ENCODE results near the gene UNKL.

UNKL gene

DNA sequence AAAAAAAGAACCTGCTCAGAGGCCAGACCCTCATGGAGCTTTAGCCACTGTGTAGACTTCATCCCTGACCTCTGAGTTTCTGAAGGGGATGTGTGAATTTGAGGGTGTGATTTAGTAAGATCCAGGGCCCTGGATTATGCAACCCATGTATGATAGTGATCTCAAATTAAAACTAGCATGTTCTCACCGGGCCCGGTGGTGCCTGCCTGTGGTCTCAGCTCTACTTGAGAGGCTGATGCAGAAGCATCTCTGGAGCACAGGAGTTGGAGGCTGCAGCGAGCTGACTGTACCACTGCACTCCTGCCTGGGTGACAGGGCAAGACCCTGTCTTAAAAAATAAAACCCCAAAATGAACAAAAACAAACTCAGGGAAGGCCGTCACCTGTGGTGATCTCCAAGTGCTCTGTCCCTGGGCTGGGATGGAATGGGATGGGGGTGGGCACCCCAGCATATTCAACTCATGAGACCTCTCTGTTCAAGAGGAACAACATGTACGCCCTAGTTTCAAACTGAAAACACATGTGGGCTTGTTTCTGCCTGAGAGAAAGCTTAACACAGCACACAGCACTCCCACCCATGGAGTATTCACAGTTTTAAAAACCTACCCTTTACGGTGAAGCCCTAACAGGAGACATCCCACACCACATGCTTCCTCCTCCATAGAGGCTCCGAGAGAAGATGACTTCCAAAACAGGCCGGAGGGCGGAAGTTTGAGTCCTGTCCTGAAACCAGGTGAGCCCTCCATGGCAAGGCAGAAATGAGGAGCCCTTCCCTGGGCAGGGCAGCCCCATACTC lies 32.7 kb downstream of the UNKL start:
- no peak for DNase-seq
- in situ Hi-C loops (cut with MboI; ENCODE audit: low pct_unique_long_range_greater_than_20kb, low sequenced_read_pairs), result no loop called here

GRCh38 chr16:1380195-1380594 lies 34.3 kb downstream of the UNKL start:
- no peak for DNase-seq
- in situ Hi-C loops (cut with MboI; ENCODE audit: low pct_unique_long_range_greater_than_20kb, low sequenced_read_pairs), result no loop called here

- in situ Hi-C loops (cut with MboI; ENCODE audit: low pct_unique_long_range_greater_than_20kb, low sequenced_read_pairs), result no loop called here
- DNase-seq, result peak; percentile 47
These were observed 35.0 kb downstream of the UNKL start for GRCh38 chr16:1379304-1380076.

DNA sequence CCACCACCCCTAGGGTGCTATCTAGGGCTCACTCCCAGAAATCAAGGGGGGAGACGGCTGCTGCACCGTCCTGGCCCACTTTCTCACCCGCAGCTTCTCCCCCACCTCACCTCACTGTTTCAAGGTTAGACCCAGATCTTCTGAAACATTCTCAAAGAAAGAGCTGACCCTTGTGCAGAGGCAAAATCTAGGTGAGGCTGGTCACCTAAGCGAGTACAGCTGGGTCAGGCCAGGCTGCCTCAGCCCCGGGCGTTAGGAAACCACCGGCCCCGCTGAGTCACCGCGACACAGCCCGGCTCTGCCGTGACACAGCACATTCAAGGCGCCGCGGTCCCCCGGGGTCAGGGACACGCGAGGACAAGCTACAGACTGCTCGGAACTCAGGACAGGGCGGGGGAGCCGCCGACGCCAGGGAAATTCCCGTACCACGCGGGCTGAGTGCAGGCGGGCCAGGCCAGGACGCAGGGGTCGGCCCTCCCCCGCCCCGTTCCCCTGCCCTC lies 35.6 kb downstream of the UNKL start:
- in situ Hi-C loops (cut with MboI; ENCODE audit: low pct_unique_long_range_greater_than_20kb, low sequenced_read_pairs), result no loop called here
- DNase-seq, result peak; percentile 41

GRCh38 chr16:1378087-1378803 lies 36.3 kb downstream of the UNKL start:
- DNase-seq, result no peak
- in situ Hi-C loops (cut with MboI; ENCODE audit: low pct_unique_long_range_greater_than_20kb, low sequenced_read_pairs), result no loop called here

GRCh38 chr16:1377406-1378010 lies 37.0 kb downstream of the UNKL start:
- DNase-seq, result no peak
- in situ Hi-C loops (cut with MboI; ENCODE audit: low pct_unique_long_range_greater_than_20kb, low sequenced_read_pairs), result no loop called here

DNA sequence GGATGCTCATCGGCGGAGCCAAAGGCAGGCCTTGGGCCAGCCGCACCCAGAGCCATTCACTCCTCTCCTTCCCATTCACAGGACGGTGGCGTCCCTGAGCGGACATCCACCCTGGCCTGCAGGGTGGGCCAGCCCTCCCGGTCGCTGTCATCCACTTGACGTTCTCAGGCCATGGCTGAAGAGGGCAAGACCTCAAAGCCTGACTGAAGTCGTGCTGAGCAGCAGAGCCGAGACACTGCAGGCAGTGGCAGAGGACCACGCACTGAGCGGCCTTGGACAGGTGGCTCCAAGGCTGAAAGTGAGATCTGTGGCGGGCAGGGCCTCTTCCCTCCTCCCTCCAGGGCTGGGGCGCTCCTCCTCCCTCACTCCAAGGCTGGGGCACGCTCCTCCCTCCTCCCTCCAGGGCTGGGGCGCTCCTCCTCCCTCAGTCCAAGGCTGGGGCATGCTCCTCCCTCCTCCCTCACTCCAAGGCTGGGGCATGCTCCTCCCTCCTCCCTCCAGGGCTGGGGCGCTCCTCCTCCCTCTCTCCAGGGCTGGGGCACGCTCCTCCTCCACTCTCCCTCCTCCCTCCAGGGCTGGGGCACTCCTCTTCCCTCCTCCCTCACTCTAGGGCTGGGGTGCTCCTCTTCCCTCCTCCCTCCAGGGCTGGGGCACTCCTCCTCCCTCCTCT lies 38.6 kb downstream of the UNKL start:
- DNase-seq, result no peak
- in situ Hi-C loops (cut with MboI; ENCODE audit: low pct_unique_long_range_greater_than_20kb, low sequenced_read_pairs), result no loop called here

- DNase-seq, result no peak
- in situ Hi-C loops (cut with MboI; ENCODE audit: low pct_unique_long_range_greater_than_20kb, low sequenced_read_pairs), result no loop called here
These were observed 39.2 kb downstream of the UNKL start for GRCh38 chr16:1375298-1375640.

GRCh38 chr16:1374418-1375297 lies 39.8 kb downstream of the UNKL start:
- no peak for DNase-seq
- in situ Hi-C loops (cut with MboI; ENCODE audit: low pct_unique_long_range_greater_than_20kb, low sequenced_read_pairs), result no loop called here

- DNase-seq, result no peak
- in situ Hi-C loops (cut with MboI; ENCODE audit: low pct_unique_long_range_greater_than_20kb, low sequenced_read_pairs), result no loop called here
These were observed 42.1 kb downstream of the UNKL start for GRCh38 chr16:1372292-1372950.

DNA sequence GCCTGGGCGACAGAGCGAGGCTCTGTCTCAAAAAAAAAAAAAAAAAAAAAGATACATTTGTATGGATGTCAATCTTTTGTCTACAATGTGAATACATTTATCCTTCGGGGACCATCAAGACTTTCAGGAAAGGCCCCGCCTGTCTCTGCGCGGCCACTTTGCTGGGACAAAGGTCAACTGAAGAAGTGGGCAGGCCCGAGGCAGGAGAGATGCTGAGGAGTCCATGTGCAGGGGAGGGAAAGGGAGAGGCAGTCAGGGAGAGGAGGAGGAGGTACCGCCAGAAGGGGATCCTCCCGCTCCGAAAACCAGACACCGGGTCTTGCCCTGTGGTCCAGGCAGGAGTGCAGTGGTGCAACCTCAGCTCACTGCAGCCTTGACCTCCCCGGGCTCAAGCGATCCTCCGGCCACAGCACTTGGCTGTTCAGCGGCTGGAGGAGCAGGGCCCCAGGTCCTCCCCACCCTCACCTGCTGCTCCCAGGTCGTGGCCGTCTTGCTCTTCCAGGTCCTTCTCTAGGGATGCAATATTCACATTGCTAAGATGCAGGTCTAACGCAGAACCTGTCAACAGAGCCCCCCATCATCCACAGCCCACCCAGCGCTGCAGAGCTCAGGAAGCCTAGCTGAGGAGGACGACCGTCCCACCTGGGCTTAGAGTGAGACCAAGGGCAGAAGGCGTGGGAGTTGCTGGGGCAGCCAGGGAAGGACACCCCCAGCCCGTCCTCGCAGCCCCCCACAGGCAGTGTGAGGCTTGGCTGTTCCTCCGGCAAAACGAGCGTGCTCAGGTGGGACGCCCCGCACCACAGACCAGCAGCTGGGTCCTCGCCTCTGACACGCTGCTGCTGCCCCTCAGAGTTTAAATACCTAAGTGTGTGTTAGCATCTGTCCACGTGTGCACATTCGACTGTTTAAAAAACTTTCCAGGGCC lies 43.2 kb downstream of the UNKL start:
- in situ Hi-C loops (cut with MboI; ENCODE audit: low pct_unique_long_range_greater_than_20kb, low sequenced_read_pairs), result no loop called here
- DNase-seq, result no peak

GRCh38 chr16:1367486-1368174 lies 46.9 kb downstream of the UNKL start:
- in situ Hi-C loops (cut with MboI; ENCODE audit: low pct_unique_long_range_greater_than_20kb, low sequenced_read_pairs), result no loop called here
- no peak for DNase-seq

DNA sequence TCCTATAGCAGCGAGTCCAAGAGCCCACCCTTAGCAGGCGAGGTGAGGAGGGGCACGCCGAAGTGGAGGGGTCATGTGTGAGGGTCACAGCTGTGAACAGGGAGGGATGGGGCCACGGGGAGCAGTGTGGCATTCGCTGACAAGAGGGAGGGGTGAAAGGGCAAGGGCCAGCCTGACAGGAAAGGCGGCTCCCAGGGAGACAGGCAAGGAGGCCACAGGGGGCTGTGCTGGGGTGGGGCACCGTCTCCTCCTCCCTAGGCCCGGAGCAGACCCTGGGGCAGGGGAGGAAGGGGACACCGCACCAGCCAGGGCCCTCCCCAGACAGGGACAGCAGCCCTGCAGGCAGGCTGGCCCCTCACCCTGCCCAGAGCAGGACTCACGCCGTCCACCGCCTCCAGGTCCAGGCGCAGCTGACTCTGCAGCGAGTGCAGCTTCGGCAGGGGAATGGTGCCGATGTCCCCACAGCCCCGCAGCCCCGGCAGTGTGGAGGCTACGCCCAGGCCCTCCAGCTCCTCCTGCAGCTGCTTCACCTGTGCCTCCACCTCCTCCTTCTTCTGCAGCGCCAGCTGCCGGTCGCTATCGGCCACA lies 47.7 kb downstream of the UNKL start:
- DNase-seq, result no peak
- in situ Hi-C loops (cut with MboI; ENCODE audit: low pct_unique_long_range_greater_than_20kb, low sequenced_read_pairs), result no loop called here

DNA sequence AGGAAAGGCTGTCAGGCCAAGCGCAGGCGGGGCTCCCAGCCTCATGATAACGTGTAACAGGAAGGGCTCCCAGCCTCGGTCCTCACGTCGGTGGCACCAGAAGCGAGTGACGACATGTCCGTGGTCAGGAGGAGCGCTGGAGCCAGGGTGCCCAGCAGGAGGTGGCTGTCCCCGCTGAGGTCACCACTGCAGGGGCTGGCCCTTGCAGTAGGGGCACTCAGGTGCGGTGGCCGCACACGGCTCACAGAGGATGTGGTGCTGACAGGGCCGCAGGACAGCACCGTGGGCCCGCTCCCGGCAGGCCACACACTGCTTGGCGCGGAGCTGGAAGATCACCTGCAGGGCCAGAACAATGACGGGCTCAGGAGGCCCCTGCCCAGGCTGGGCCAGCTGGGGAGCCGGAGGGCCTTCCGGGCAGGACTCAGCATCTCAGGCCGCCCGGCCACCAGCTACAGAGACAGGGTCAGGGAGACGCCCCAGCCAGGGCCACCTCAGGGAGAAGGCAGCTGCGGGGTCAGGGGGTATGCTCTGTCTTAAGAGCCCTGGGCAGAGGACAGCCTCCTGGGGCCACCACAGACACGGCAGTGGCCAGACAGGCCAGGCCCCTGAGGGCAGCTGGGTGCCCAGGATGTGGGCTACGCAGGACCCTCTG lies 48.3 kb downstream of the UNKL start:
- in situ Hi-C loops (cut with MboI; ENCODE audit: low pct_unique_long_range_greater_than_20kb, low sequenced_read_pairs), result no loop called here
- DNase-seq, result no peak

GRCh38 chr16:1364510-1364909 lies 50.0 kb downstream of the UNKL start:
- no peak for DNase-seq
- in situ Hi-C loops (cut with MboI; ENCODE audit: low pct_unique_long_range_greater_than_20kb, low sequenced_read_pairs), result no loop called here
